PFSK-1 (cell line): Measurements from ENCODE around the gene DHRS7.

ENCODE experiments used
- POLR2AphosphoS5 ChIP-seq: IDR thresholded peaks from 2 replicates; pipeline ENCODE4 v1.6.1; 2012; ENCODE audit warnings: low read depth, mild to moderate bottlenecking, control low read depth, low read length, moderate library complexity
- SIN3A ChIP-seq: IDR thresholded peaks from 2 replicates; pipeline ENCODE4 v1.6.1; 2012; ENCODE audit warnings: mild to moderate bottlenecking, low read length, moderate library complexity, borderline replicate concordance; ENCODE audit not compliant: insufficient read depth
- TAF1 ChIP-seq: IDR thresholded peaks from 2 replicates; pipeline ENCODE4 v1.6.1; 2012; ENCODE audit warnings: low read length, control low read depth, borderline replicate concordance; ENCODE audit not compliant: insufficient read depth
- TF ChIP-seq, protein P1 (sequence below), 2 experiments: IDR thresholded peaks; 2 replicates each; pipeline versions ENCODE4 v1.6.1 to v1.8.0; 2011 to 2012; ENCODE audit warnings: low read depth in 2 of 2, low read length in 2 of 2, control low read depth in 1 of 2, inconsistent platforms in 1 of 2, mild to moderate bottlenecking in 1 of 2, moderate library complexity in 1 of 2; ENCODE audit not compliant: insufficient read depth in 1 of 2

DNA sequence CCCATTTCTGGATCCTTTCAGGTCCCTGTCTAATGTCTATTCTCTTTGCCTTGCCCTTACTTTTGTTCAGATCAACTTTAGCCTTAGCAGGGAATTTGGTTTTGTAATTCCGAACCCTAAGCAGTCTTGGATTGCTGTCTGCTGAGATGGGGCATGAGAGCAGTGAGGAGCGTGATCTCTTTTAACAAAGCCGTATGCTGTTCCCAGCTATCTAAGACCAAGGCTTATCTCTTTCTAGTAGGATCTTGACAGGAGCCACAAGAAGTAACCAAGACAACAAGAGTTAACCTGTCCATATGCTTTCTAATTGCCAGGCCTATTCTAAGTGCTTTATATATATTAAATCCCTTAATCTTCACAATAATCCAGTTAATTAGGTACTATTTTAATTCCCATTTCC lies 4.5 kb upstream of the DHRS7 start:
- TF ChIP-seq, protein P1, sequence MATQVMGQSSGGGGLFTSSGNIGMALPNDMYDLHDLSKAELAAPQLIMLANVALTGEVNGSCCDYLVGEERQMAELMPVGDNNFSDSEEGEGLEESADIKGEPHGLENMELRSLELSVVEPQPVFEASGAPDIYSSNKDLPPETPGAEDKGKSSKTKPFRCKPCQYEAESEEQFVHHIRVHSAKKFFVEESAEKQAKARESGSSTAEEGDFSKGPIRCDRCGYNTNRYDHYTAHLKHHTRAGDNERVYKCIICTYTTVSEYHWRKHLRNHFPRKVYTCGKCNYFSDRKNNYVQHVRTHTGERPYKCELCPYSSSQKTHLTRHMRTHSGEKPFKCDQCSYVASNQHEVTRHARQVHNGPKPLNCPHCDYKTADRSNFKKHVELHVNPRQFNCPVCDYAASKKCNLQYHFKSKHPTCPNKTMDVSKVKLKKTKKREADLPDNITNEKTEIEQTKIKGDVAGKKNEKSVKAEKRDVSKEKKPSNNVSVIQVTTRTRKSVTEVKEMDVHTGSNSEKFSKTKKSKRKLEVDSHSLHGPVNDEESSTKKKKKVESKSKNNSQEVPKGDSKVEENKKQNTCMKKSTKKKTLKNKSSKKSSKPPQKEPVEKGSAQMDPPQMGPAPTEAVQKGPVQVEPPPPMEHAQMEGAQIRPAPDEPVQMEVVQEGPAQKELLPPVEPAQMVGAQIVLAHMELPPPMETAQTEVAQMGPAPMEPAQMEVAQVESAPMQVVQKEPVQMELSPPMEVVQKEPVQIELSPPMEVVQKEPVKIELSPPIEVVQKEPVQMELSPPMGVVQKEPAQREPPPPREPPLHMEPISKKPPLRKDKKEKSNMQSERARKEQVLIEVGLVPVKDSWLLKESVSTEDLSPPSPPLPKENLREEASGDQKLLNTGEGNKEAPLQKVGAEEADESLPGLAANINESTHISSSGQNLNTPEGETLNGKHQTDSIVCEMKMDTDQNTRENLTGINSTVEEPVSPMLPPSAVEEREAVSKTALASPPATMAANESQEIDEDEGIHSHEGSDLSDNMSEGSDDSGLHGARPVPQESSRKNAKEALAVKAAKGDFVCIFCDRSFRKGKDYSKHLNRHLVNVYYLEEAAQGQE (IDR thresholded peaks at IDR 0.05; ENCODE audit: insufficient read depth in 1 of 2, low read depth in 2 of 2, low read length in 2 of 2), result no peak
- TF ChIP-seq POLR2AphosphoS5, result no peak
- no peak for TF ChIP-seq SIN3A
- TF ChIP-seq TAF1, result no peak
